GM12875 (cell line): ENCODE data around the gene C20orf204.

Source experiments
- H3K4me3 ChIP-seq: one replicate; pipeline ENCODE4 v1.5.1; 2011; ENCODE audit warnings: low read depth, low read length, control low read depth
- TF ChIP-seq, protein P1 (sequence below): IDR thresholded peaks from 2 replicates; pipeline ENCODE4 v1.5.1; 2011; ENCODE audit warnings: low read depth, mild to moderate bottlenecking, control low read depth, inconsistent platforms, low read length, moderate library complexity, borderline replicate concordance; ENCODE audit not compliant: insufficient read depth

C20orf204 gene

DNA sequence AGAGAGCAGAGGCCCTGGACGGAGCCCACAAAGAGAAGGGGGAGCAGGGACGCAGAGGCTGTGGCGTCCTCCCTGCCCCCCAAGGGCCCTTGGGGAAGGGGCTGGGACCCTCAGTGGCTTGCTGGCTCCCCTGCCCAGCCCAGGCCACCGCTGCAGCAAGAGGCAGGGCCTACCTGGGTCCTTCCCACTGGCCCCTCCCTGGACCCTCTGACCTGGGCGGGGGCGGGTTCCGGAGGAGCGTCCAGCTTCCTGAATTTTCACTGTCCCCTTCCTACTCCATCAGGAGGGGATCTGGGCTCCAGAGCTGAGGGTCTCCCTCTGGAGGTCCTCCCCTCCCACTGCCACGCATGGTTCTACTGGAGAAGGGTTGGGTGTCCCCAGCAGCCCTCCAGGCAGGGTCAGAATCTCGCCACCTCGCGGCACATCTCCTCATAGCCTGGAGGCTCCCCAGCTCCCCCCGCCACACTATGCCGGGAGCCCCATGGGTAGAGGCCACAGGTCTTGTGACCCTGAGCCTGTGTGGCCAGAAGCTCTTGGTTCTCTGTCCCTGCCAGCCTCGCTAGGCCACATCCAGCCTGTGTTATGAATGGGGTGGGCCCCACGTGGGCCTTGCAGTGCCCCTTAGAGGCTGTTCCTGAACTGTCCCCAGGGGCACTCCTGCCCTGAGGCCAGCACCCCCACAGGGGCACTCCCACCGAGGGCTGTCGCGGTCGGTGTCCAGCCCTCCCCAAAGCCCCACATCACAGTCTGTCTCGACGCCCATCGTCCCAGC lies 14.5 kb downstream of the C20orf204 start:
- TF ChIP-seq, protein P1, sequence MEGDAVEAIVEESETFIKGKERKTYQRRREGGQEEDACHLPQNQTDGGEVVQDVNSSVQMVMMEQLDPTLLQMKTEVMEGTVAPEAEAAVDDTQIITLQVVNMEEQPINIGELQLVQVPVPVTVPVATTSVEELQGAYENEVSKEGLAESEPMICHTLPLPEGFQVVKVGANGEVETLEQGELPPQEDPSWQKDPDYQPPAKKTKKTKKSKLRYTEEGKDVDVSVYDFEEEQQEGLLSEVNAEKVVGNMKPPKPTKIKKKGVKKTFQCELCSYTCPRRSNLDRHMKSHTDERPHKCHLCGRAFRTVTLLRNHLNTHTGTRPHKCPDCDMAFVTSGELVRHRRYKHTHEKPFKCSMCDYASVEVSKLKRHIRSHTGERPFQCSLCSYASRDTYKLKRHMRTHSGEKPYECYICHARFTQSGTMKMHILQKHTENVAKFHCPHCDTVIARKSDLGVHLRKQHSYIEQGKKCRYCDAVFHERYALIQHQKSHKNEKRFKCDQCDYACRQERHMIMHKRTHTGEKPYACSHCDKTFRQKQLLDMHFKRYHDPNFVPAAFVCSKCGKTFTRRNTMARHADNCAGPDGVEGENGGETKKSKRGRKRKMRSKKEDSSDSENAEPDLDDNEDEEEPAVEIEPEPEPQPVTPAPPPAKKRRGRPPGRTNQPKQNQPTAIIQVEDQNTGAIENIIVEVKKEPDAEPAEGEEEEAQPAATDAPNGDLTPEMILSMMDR = no peak
- no peak overlapping the region for H3K4me3 ChIP-seq

DNA sequence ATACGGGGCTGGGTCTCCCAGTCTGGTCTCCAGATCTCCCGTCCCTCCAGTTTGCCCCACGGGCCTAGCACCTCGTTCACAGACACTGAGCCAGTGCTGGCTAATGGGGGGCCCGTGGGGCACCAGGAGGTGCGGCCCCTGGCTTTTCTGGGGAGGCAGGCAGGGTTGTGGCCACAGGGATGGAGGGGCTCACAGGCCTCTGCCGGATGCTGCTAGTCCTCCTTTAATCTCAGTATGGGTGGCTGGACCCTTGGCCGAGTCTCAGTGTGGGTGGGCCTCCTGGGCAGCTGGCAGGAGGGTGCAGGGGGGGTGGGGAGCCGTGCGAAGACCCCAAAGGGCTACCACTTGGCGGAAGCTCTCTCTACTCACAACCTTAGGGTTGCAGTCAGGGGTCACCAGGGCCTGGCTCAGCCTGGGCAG lies 15.1 kb downstream of the C20orf204 start:
- no peak overlapping the region for H3K4me3 ChIP-seq
- TF ChIP-seq, protein P1 = no peak

DNA sequence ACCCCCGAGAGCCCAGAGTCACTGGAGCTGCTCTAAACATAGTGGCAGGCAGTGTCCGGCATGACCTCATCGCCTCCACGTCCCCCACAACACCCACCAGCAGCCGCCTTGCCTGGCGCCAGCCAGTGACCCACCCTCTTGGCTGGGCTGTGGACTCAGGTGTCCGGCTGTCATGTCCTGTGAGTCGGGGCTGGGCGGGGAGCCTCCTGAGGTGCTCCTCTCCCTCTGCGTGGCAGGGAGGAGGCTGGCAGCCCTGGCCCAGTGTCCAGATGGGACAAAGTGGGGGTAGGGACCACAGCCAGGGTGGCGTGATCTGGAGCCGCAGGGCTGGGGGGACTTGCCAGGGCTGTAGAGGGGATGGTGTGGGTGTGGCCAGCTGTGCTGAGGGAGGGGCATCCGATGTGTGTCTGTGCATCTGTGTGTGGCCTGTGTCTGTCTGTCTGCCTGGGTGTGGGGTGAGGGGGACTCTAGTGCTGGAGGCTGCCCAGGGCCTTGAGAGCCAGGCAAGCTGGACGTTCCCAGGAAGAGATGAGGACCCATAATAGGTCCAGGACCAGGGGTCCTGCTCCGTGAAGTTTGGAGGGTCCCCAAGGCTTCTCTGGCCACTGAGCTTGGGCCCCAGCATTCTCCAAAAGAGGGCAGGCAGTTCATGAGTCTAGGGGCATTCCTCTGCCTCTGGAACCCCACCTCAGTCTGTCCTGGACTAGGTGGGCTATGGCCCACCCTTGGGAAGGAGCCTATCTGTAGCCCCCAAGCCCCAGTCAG lies 15.8 kb downstream of the C20orf204 start:
- TF ChIP-seq, protein P1 = no peak
- H3K4me3 ChIP-seq = no peak overlapping the region

DNA sequence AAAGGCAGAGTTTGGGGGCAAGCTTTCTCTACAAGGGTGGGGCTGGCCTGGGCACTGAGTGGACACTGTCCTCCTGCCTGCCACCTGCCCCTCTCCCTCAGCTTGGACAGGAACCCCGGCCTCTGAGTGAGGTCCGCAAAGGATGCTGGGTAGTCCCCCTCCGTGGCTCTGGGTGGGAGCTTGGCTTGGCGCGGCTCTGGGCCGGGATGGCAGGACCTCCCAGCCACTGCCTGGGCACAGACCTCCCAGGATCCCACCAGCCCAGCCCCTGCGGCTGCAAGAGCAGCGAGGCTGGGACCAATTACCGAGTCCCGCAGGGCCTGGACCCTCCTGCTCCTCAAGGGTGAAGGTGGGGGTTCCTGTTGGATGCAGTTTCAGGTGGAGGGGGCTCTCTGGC lies 16.3 kb downstream of the C20orf204 start:
- TF ChIP-seq, protein P1 = no peak
- no peak overlapping the region for H3K4me3 ChIP-seq

DNA sequence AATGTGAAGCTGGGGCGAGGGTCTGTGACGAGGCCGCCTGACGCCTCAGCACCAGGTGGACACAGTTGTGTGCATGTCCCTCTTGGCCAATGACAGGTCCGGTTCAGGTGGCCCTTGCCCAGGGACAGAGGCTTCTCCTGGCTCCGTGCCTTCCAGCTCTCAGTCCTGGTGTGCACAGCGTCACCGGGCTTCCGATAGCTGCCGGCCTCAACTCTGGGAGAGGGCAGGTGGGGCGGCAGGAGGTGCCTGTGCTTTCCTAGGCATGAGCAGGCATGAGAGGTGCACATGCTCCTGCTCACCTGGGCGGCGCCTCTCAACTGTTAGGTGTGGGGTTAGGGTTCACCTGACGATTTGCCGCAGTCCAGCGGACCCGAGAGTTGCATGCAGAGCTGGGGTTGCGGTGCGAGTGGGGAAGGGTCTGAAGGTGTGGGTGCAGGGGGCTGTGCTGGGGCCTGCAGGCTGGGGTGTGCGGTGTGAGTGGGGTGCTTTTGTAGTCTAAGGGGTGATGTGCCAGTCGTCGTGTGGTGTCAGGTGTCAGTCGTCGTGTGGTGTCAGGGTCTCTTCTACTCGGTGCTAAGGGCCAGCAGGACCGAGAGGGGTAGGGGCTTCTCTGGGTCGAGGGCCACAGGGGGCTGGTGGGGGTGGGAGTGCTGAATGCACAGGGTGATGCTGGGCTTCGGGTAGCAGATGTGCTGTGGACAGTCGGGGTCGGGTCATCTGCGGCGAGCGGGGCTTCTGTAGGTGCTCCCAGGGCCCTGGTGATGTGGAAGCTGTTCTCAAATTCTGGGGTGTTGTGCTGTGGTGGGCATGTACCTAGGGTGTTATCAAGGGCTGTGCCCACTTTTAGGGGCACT lies 17.2 kb downstream of the C20orf204 start:
- TF ChIP-seq, protein P1 = no peak
- no peak overlapping the region for H3K4me3 ChIP-seq

DNA sequence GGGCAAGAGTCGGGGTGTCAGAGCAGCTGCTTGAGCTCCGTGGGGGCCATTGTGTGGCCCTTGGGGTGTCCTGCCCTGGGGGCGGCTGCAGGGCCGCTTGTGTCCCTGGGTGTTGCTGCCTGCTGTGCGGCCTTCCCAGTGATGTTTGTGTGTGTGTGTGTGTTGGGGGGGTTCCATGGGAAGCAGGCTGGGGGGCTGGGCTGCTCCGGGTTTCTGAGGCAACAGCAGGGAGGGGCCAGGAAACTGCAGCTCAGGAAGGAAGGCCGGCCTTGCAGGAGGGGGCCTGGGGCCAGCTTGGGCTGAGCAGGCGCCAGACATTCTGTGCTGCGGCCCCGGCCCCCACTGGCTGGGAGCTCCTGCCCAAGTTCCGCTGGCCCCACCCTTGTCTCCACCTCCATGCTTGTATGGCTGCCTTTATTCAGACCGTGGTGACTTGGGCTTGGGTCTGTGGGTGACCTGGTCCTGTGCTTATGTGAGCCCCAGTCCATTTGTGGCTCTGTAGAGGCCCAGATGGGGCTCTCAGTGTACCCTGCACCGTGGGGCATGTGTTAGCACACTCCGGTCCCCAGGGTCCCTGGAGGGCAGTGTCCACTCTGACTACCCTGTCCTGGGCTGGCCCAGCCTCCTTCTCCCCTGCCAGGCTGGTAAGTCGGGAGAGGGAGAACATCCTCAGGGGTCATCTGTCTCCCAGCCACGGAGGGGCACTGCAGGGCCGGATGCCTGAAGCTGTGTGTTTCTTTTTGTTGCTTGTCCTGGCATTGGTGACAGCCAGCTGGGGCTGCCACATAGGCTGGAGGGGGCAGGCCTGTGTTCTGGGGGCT lies 18.1 kb downstream of the C20orf204 start:
- H3K4me3 ChIP-seq = no peak overlapping the region
- TF ChIP-seq, protein P1 = peak; percentile 35; the same call in 1 of the 2 replicates
